Esophagus (tissue), 2 donors: Measurements from ENCODE around the gene NPHS2. TPM values are rescaled to one million over a fixed set of nuclear protein-coding genes. Genes with fewer than 3 reads are reported as not detected.

Experiments used
- H3K27ac ChIP-seq, 2 donors: one replicate each; pipeline ENCODE4 v1.5.1; 2013; ENCODE audit warnings: low read depth in 2 of 2, mild to moderate bottlenecking in 2 of 2, inconsistent platforms in 1 of 2, low read length in 1 of 2, moderate library complexity in 1 of 2
- H3K27me3 ChIP-seq, 2 donors: one replicate each; pipeline ENCODE4 v1.6.1; 2013; ENCODE audit warnings: low read length in 2 of 2, control low read depth in 1 of 2, mild to moderate bottlenecking in 1 of 2; ENCODE audit not compliant: insufficient read depth in 2 of 2, control insufficient read depth in 1 of 2
- H3K36me3 ChIP-seq, 2 donors: one replicate each; pipeline ENCODE4 v1.6.1; 2013; ENCODE audit warnings: low read length in 1 of 2; ENCODE audit not compliant: control insufficient read depth in 2 of 2, insufficient read depth in 2 of 2
- H3K4me1 ChIP-seq, 2 donors: one replicate each; pipeline ENCODE4 v1.6.1; 2013; ENCODE audit warnings: low read length in 1 of 2; ENCODE audit not compliant: control insufficient read depth in 2 of 2, insufficient read depth in 2 of 2
- H3K4me3 ChIP-seq, 2 donors: one replicate each; pipeline ENCODE4 v1.5.1; 2013; ENCODE audit warnings: low read length in 2 of 2, mild to moderate bottlenecking in 2 of 2, low read depth in 1 of 2, moderate library complexity in 1 of 2
- H3K9me3 ChIP-seq, 2 donors: one replicate each; pipeline ENCODE4 v1.6.1; 2013; ENCODE audit warnings: mild to moderate bottlenecking in 2 of 2, low read depth in 1 of 2, low read length in 1 of 2, moderate library complexity in 1 of 2; ENCODE audit not compliant: control insufficient read depth in 2 of 2, insufficient read depth in 1 of 2
- WGBS, 2 donors: extraction: QIAGEN DNeasy Blood & Tissue Kit; methylation state at CpG; one replicate each; pipeline ENCODE4 v1.1.7; 2013; 5-methylcytosine and 5-hydroxymethylcytosine counted together
- polyA plus RNA-seq, 2 donors: library from polyadenylated mRNA; stranded (reverse); fragments of 200-250 nt; gene quantifications; one replicate each; pipeline ENCODE4 v1.2.3, GENCODE V29; 2013
- donor health status: healthy with polysubstance abuse.
- donor health status: Bipolar disorder and iron deficiency.

The NPHS2 gene
- polyA plus RNA-seq, 2 donors, result not detected

DNA sequence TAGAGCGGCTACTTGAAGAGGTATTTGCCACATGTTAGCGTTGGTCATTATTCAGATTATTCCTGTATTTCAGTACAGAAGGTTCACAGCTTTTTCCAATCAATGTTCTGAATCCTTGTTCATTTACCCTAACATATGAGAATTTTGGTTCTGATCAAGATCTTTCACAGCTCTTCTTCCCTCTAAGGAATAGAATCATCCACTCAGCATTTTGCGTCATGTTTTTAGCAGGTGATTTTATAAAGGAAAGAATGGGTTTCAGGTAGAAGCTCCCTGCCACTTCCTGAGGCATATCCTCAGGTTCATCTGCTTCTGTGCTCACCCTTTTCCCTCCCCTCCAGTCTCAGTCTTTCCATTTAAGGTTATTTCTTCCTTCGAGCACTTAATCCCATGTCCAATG lies 66.4 kb downstream of the NPHS2 start:
- no peak overlapping the region for H3K27ac ChIP-seq
- no peaks in the 10 kb centered on the region for H3K9me3 ChIP-seq
- H3K4me1 ChIP-seq, result no peaks in the 10 kb centered on the region
- 79 to 82% methylated on average over 4 of the region's 4 CpGs for WGBS, 2 donors
- no peaks in the 10 kb centered on the region for H3K36me3 ChIP-seq
- no peak overlapping the region for H3K4me3 ChIP-seq
- no peaks in the 10 kb centered on the region for H3K27me3 ChIP-seq

GRCh38 chr1:179506199-179506598 lies 69.5 kb downstream of the NPHS2 start:
- H3K27me3 ChIP-seq, result no peaks in the 10 kb centered on the region
- no peak overlapping the region for H3K4me3 ChIP-seq
- no peaks in the 10 kb centered on the region for H3K9me3 ChIP-seq
- no peak overlapping the region for H3K27ac ChIP-seq
- no peaks in the 10 kb centered on the region for H3K4me1 ChIP-seq
- 85 to 88% methylated on average over 6 of the region's 6 CpGs for WGBS, 2 donors
- H3K36me3 ChIP-seq, result no peaks in the 10 kb centered on the region

Other genes starting within 250 kb of the NPHS2 start
- not detected for gene AXDND1, start 210.0 kb downstream of the NPHS2 start, polyA plus RNA-seq
- gene TDRD5, start 15.9 kb upstream of the NPHS2 start, polyA plus RNA-seq, result under 1 TPM; 0.48 to 0.71 TPM
- under 1 TPM in 1 of 2 donors, not detected in 1; 0.01 TPM for gene FAM163A, start 167.3 kb upstream of the NPHS2 start, polyA plus RNA-seq